OCI-LY1 (cell line): Measurements from ENCODE around the gene ATXN1.

Experiments used
- H2AFZ ChIP-seq: fragments of 200-600 bp; sonication (generic), shearing (Covaris generic); 2 replicates; pipeline ENCODE4 v1.6.0; 2014; ENCODE audit warnings: antibody characterized with exemption, mild to moderate bottlenecking, low read length
- H3F3A ChIP-seq: fragments of 200-600 bp; sonication (generic), shearing (Covaris generic); 2 replicates; pipeline ENCODE4 v1.6.0; 2014; ENCODE audit warnings: mild to moderate bottlenecking, antibody characterized with exemption, low read length, moderate library complexity; ENCODE audit not compliant: insufficient read depth
- H3K27ac ChIP-seq: fragments of 200-600 bp; sonication (generic); 2 replicates; pipeline ENCODE4 v1.5.1; 2014; ENCODE audit warnings: low read length, mixed run types, mild to moderate bottlenecking, low read depth; ENCODE audit not compliant: poor library complexity, severe bottlenecking
- H3K27me3 ChIP-seq: fragments of 200-600 bp; sonication (generic); 2 replicates; pipeline ENCODE4 v1.6.0; 2014; ENCODE audit warnings: antibody characterized with exemption, mild to moderate bottlenecking, low read length, moderate library complexity; ENCODE audit not compliant: insufficient read depth
- H3K36me3 ChIP-seq: fragments of 200-600 bp; sonication (generic); 2 replicates; pipeline ENCODE4 v1.6.1; 2014; ENCODE audit warnings: mild to moderate bottlenecking, antibody characterized with exemption, low read length, moderate library complexity, mixed read lengths; ENCODE audit not compliant: insufficient read depth
- H3K4me1 ChIP-seq: fragments of 200-600 bp; sonication (generic); 2 replicates; pipeline ENCODE4 v1.5.1; 2014; ENCODE audit warnings: mild to moderate bottlenecking, low read length, moderate library complexity; ENCODE audit not compliant: insufficient read depth, severe bottlenecking
- H3K4me2 ChIP-seq: fragments of 200-600 bp; sonication (generic), shearing (Covaris generic); 2 replicates; pipeline ENCODE4 v1.6.1; 2014; ENCODE audit warnings: low read length
- H3K4me3 ChIP-seq: fragments of 200-600 bp; sonication (generic); 2 replicates; pipeline ENCODE4 v1.5.1; 2014; ENCODE audit warnings: low read length, low read depth, mild to moderate bottlenecking, mixed read lengths; ENCODE audit not compliant: poor library complexity, severe bottlenecking
- H3K79me2 ChIP-seq: fragments of 200-600 bp; shearing (Covaris generic); 2 replicates; pipeline ENCODE4 v1.6.1; 2016; ENCODE audit warnings: mixed run types, low read length, mixed read lengths; ENCODE audit not compliant: insufficient read depth
- H3K9ac ChIP-seq: fragments of 200-600 bp; sonication (generic), shearing (Covaris generic); 2 replicates; pipeline ENCODE4 v1.6.1; 2014; ENCODE audit warnings: mild to moderate bottlenecking, low read length, mixed read lengths
- H3K9me2 ChIP-seq: fragments of 200-600 bp; sonication (generic), shearing (Covaris generic); 2 replicates; pipeline ENCODE4 v1.6.1; 2014; ENCODE audit warnings: low read depth, mild to moderate bottlenecking, low read length, mixed read lengths
- H3K9me3 ChIP-seq: fragments of 200-600 bp; shearing (Covaris generic); 2 replicates; pipeline ENCODE4 v1.6.1; 2014; ENCODE audit warnings: low read length, mixed read lengths
- H4K20me1 ChIP-seq: fragments of 200-600 bp; sonication (generic), shearing (Covaris generic); 2 replicates; pipeline ENCODE4 v1.6.0; 2016; ENCODE audit warnings: mild to moderate bottlenecking, low read length; ENCODE audit not compliant: insufficient read depth
- EZH2 ChIP-seq: fragments of 200-600 bp; sonication (generic), shearing (Covaris generic); IDR thresholded peaks from 2 replicates; pipeline ENCODE4 v1.8.0; 2017; ENCODE audit warnings: borderline replicate concordance, mixed run types, mild to moderate bottlenecking, antibody characterized with exemption, low read length, moderate library complexity, mixed read lengths
- TF ChIP-seq, protein P1 (sequence below): fragments of 200-600 bp; sonication (generic), shearing (Covaris generic); IDR thresholded peaks from 2 replicates; pipeline ENCODE4 v1.5.1; 2017; ENCODE audit warnings: mild to moderate bottlenecking, antibody characterized with exemption, low read length, moderate library complexity, mixed read lengths

ATXN1 gene

DNA sequence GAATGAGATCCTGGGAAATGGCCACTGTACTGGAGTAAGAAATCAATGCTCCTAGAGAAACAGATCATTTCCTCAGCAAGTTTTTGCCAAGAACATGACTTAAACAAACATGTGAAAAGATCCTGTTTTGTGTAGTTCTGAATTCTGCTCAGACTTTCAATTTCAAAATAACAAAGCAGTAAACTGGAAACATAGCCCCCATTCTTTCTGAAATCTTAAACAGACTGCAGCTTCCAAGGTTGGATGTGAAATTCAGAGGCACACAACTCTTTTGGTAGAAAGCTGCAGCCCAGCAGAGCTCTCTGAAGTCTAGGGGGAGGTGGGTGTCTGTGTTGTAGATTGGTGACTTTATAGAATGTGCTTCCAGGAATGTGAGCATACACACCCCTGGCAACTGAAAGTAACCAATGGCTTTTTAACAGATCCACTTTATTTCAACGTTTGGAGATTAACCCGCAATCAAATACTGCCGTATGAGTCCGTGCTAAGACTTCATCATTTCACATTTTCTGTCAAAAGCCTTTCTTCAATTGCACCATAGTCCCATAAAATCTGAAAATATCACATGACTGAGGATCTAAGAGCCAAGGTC lies 86.4 kb downstream of the ATXN1 start:
- Histone ChIP-seq H3F3A (no peaks in the 10 kb centered on the region), H3K9me3 (no peaks in the 10 kb centered on the region), H3K9ac (no peak overlapping the region), H3K27ac (no peak overlapping the region), H4K20me1 (no peaks in the 10 kb centered on the region), H3K4me2 (no peak overlapping the region), H2AFZ (no peak overlapping the region), H3K4me1 (no peaks in the 10 kb centered on the region), H3K36me3 (no peaks in the 10 kb centered on the region), H3K4me3 (no peak overlapping the region), H3K79me2 (no peaks in the 10 kb centered on the region), H3K27me3 (no peaks in the 10 kb centered on the region), H3K9me2 (no peaks in the 10 kb centered on the region)
- no peak for TF ChIP-seq EZH2
- TF ChIP-seq, protein P1, sequence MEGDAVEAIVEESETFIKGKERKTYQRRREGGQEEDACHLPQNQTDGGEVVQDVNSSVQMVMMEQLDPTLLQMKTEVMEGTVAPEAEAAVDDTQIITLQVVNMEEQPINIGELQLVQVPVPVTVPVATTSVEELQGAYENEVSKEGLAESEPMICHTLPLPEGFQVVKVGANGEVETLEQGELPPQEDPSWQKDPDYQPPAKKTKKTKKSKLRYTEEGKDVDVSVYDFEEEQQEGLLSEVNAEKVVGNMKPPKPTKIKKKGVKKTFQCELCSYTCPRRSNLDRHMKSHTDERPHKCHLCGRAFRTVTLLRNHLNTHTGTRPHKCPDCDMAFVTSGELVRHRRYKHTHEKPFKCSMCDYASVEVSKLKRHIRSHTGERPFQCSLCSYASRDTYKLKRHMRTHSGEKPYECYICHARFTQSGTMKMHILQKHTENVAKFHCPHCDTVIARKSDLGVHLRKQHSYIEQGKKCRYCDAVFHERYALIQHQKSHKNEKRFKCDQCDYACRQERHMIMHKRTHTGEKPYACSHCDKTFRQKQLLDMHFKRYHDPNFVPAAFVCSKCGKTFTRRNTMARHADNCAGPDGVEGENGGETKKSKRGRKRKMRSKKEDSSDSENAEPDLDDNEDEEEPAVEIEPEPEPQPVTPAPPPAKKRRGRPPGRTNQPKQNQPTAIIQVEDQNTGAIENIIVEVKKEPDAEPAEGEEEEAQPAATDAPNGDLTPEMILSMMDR = no peak

DNA sequence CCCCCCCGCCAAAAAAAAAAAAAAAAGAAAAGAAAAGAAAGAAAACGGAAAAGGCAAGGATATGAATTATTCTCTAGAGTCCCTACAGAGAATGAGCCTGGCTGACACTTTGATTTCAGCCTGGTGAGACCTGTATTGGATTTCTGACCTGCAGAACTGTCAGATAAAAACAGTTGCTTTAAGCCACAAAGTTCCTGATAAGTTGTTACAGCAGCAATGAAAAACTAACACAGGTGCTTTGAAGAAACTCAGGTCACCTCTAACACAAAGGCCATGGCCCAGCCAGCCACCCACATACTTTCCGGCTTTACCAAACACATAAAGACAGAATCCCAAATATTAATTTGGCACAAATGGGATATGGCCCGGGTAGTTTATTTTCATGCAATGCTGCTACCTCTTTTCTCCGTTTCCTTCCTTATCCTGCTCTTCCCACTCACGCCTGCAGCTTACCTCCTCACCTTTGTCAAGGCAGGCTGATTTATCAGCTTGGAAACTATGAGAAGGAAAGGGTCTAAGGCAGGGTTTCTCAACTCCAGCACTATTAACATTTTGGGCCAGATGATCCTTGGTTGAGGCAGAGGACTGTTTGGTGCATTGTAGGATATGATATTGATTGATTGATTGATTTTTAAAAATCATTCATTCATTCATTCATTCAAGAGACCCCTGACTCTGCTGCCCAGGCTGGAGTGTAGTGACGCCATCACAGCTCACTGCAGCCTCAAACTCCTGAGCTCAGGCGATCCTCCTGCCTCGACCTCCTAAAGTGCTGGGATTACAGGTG lies 88.1 kb downstream of the ATXN1 start:
- H3K9ac ChIP-seq = no peak overlapping the region
- H3K4me2 ChIP-seq = no peak overlapping the region
- no peak overlapping the region for H2AFZ ChIP-seq
- H3K9me2 ChIP-seq = no peaks in the 10 kb centered on the region
- no peaks in the 10 kb centered on the region for H3K9me3 ChIP-seq
- no peaks in the 10 kb centered on the region for H3K27me3 ChIP-seq
- H3K27ac ChIP-seq = no peak overlapping the region
- H4K20me1 ChIP-seq = no peaks in the 10 kb centered on the region
- H3K4me1 ChIP-seq = no peaks in the 10 kb centered on the region
- no peaks in the 10 kb centered on the region for H3K79me2 ChIP-seq
- H3F3A ChIP-seq = no peaks in the 10 kb centered on the region
- H3K4me3 ChIP-seq = no peak overlapping the region
- TF ChIP-seq, protein P1 = no peak
- TF ChIP-seq EZH2 = no peak
- H3K36me3 ChIP-seq = no peaks in the 10 kb centered on the region

GRCh38 chr6:16671302-16672289 lies 89.7 kb downstream of the ATXN1 start:
- H3K27ac ChIP-seq = no peak overlapping the region

More at GRCh38 chr6:16671302-16672289, 89.7 kb downstream of the ATXN1 start:
- TF ChIP-seq, protein P1 = no peak
- TF ChIP-seq EZH2 = no peak
- Histone ChIP-seq H3K9me2 (no peaks in the 10 kb centered on the region), H3K79me2 (no peaks in the 10 kb centered on the region), H4K20me1 (no peaks in the 10 kb centered on the region), H3K27me3 (no peaks in the 10 kb centered on the region), H3K4me3 (no peak overlapping the region), H3K4me2 (no peak overlapping the region), H2AFZ (no peak overlapping the region), H3F3A (no peaks in the 10 kb centered on the region), H3K4me1 (no peaks in the 10 kb centered on the region), H3K9ac (no peak overlapping the region), H3K9me3 (no peaks in the 10 kb centered on the region), H3K36me3 (no peaks in the 10 kb centered on the region)
